GM19238 (cell line): ENCODE results near the gene LRPAP1.
"Not testable (repeated sequence)": the region's sequence is repeated elsewhere in the genome, so short reads cannot be mapped to it uniquely, and the experiment has no call there.

Experiments
- DNase-seq: peaks from one replicate; pipeline ENCODE4 v3.0.0; 2011; ENCODE audit warnings: low spot score; ENCODE audit not compliant: insufficient read length

Gene LRPAP1, protein sequence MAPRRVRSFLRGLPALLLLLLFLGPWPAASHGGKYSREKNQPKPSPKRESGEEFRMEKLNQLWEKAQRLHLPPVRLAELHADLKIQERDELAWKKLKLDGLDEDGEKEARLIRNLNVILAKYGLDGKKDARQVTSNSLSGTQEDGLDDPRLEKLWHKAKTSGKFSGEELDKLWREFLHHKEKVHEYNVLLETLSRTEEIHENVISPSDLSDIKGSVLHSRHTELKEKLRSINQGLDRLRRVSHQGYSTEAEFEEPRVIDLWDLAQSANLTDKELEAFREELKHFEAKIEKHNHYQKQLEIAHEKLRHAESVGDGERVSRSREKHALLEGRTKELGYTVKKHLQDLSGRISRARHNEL

GRCh38 chr4:3531879-3532750 lies at the start of gene LRPAP1:
LRPAP1 (minus strand) TSS chr4:3532422; CDS start chr4:3532412, 10 bp downstream.
- peak; percentile 100 for DNase-seq

DNA sequence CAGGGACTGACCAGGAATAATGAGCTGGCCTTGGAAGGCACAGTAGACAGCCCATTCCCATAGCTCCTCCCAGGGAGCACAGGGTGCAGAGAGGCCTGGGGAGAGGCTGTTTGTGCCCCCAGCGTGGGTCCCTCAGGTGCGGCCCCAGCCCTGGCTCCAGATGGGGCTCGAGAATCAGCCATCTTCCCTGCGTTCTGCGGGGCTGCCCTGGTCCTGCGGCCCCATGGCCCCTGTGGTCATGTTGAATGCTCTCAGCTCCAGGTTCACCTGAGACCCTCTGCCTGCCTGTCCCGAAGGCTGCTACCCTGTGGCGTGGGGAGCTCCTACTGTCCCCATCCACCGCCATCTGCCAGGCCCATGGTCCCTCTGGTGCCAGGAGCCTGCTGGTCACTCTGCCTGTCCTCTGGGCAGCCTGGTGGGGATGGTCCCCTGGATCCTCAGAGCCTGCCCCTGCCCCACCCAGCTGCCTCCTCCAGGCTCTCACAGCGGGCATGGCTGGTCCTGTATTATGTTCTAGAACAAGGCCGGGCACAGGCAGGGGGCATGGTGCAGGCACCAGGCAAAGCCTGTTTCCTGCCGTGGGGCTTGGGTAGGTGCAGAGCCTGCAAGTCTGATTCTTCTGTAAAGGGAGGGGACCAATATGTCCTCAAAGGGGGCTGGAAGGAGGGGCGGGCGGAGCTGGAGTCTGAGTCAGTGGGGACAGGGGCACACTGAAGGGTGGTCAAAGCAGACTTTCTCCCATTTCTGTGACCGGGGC lies 49.3 kb upstream of the LRPAP1 start:
- DNase-seq: not testable (repeated sequence)

- not testable (repeated sequence) for DNase-seq
Observed at GRCh38 chr4:3580859-3581258, 48.6 kb upstream of the LRPAP1 start.

DNA sequence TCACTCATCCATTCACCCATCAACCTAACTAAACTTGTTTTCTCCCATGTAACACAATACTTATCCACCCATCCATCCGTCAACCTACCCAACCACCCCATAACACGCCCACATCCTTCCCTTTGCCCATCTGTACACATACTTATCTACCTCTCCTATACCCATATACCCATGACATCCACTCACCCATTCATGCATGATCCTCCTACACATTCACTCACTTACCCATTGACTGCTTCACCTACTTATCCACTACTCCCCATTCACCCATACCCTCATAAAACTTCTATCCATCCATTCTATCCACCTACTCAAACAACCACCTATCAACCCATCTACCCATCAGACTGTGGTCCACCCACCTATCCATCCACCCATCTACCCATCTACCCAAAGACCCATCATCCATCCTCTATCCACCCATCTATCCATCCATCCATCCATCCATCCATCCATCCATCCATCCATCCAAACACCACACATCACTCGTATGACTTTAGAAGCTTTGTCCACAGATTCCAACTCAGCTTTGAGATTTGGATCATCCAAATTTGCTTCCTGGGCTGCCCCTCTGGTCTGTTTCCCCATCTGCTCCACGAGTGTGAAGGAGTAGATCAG lies 46.4 kb upstream of the LRPAP1 start:
- DNase-seq: not testable (repeated sequence)

GRCh38 chr4:3578052-3578451 lies 45.8 kb upstream of the LRPAP1 start:
- DNase-seq: not testable (repeated sequence)

- not testable (repeated sequence) for DNase-seq
Observed at GRCh38 chr4:3577208-3577892, 45.1 kb upstream of the LRPAP1 start.

- DNase-seq: not testable (repeated sequence)
Observed at GRCh38 chr4:3576533-3577207, 44.4 kb upstream of the LRPAP1 start.

- DNase-seq: not testable (repeated sequence)
Observed at GRCh38 chr4:3575426-3576369, 43.5 kb upstream of the LRPAP1 start.

- DNase-seq: not testable (repeated sequence)
Observed at GRCh38 chr4:3574865-3575264, 42.6 kb upstream of the LRPAP1 start.

GRCh38 chr4:3574346-3574745 lies 42.1 kb upstream of the LRPAP1 start:
- DNase-seq: not testable (repeated sequence)

DNA sequence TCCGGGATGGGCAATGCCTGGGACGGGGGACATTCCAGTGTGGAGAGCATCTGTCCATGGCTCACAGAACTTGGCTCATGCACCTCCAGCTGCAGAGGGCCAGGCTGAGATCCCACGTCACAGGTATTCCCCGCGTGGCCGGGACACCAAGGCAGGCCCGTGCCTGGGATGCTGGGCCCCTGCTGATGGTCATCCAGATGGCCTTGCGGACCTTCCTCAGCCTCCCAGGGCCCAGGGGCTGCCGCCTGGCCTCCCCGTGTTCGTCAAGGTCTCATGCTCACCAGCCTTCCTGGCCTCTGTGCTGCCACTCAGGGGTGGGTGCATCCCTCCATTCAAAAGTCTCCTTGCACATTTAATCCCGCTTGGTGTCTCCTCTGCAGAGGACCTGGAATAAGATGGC lies 40.9 kb upstream of the LRPAP1 start:
- no peak for DNase-seq

- DNase-seq: no peak
Observed at GRCh38 chr4:3572363-3572762, 40.1 kb upstream of the LRPAP1 start.

- DNase-seq: no peak
Observed at GRCh38 chr4:3571921-3572320, 39.7 kb upstream of the LRPAP1 start.

GRCh38 chr4:3570923-3571322 lies 38.7 kb upstream of the LRPAP1 start:
- DNase-seq: not testable (repeated sequence)

DNA sequence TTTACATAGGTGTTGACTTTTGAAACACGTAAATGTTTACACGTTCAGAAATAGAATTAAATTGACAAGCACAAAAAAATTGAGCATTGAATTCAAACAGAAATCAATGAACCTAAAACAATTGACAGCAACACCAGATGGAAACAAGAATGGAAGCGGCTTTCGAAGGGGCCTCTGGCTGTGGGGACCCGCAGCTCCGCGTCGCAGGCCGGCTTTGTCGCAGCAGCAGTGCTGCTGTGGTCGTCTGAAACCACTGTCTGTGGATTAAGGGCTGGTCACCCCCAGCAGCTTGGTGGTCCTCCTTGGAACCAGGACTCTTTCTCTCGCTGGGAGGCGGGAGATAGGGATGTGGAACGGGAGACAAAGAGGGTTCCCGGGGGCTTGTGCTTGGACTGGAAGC lies 37.4 kb upstream of the LRPAP1 start:
- DNase-seq: not testable (repeated sequence)

- DNase-seq: not testable (repeated sequence)
Observed at GRCh38 chr4:3566701-3567100, 34.5 kb upstream of the LRPAP1 start.

- not testable (repeated sequence) for DNase-seq
Observed at GRCh38 chr4:3566301-3566700, 34.1 kb upstream of the LRPAP1 start.

DNA sequence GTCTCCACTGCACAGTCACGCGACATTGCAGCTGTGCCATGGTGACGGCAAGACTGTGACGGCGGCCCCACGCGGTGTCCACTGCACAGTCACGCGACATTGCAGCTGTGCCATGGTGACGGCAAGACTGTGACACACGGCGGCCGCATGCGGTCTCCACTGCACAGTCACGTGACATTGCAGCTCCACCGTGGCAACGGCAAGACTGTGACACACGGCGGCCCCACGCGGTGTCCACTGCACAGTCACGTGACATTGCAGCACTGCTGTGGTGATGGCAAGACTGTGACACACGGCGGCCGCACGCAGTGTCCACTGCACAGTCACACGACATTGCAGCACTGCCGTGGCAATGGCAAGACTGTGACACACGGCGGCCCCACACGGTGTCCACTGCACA lies 32.7 kb upstream of the LRPAP1 start:
- not testable (repeated sequence) for DNase-seq

- DNase-seq: no peak
Observed at GRCh38 chr4:3563403-3563802, 31.2 kb upstream of the LRPAP1 start.
